GM12872 (cell line): ENCODE data around the gene TMEM260.
A peak's percentile ranks its signal among the peaks of the same experiment; 100 is the strongest.

ENCODE experiments used
- CTCF ChIP-seq: IDR thresholded peaks from 3 replicates; pipeline ENCODE4 v1.5.1; 2011; ENCODE audit warnings: low read depth, mild to moderate bottlenecking, low read length, moderate library complexity; ENCODE audit not compliant: insufficient read depth

Gene TMEM260

GRCh38 chr14:56659964-56660551 lies 80.5 kb downstream of the TMEM260 start:
- peak; percentile 64 for TF ChIP-seq CTCF

- no peak for TF ChIP-seq CTCF
Measured at GRCh38 chr14:56660677-56661389, 81.2 kb downstream of the TMEM260 start.

GRCh38 chr14:56661478-56661877 lies 81.9 kb downstream of the TMEM260 start:
- no peak for TF ChIP-seq CTCF

GRCh38 chr14:56664811-56665421 lies 85.3 kb downstream of the TMEM260 start:
- TF ChIP-seq CTCF, result no peak

GRCh38 chr14:56666294-56666693 lies 86.7 kb downstream of the TMEM260 start:
- no peak for TF ChIP-seq CTCF

GRCh38 chr14:56666716-56667115 lies 87.1 kb downstream of the TMEM260 start:
- no peak for TF ChIP-seq CTCF

- no peak for TF ChIP-seq CTCF
Measured at GRCh38 chr14:56676042-56676441, 96.4 kb downstream of the TMEM260 start.
